ENCODE measurements around the gene GCNT1. TPM values are rescaled to one million over a fixed set of nuclear protein-coding genes. Genes with fewer than 3 reads are reported as not detected.
A peak's percentile ranks its signal among the peaks of the same experiment; 100 is the strongest.

The GCNT1 gene
- total and polyA plus RNA-seq, 2 of the 13 experiments (the other 11 are each of a cell fraction or from before 2014, with no cell fraction given): 0.55 to 1.7 TPM

DNA sequence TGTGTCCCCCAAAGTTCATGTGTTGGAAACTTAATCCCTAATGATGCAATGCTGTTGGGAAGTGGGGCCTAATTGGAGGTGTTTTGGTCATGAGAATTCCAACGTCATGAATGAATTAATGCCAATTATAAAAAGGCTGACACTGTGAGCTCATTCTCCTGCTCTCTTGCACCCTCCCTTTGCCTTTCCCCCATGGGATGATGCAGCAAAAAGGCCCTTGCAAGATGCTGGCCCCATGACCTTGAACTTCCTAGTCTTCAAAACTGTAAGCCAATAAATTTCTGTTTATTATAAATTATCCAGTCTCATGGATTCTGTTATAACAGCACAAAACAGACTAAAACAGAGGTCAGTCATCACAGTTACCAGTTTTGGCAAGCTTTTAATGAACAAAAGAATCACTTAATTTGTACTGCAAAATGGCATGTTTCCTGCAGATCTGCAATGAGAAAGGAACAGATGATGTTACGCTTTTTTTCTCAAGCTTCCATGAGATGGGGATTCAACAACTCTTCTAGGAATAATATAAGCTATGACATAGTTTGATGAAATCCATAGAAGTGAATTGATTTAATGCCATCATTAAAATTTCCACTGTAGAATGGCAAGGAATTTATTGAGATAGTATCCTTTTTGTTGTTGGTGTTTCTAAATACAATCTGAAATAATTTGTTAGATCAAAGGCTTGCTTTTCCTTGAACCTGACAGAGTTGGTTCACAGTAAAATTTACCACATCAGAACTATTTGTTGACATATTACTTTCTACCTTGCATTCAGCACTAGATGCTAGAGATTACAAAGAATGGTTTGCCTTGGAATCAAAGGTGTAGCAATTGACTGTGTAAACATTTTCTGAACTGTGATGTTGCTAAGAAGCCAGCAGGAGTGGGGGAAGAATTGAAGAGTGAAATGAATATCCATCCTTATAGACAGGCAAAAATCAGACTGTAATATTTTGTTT, 35.5 kb upstream of the GCNT1 start (continued):
- TF ChIP-seq, protein P1, sequence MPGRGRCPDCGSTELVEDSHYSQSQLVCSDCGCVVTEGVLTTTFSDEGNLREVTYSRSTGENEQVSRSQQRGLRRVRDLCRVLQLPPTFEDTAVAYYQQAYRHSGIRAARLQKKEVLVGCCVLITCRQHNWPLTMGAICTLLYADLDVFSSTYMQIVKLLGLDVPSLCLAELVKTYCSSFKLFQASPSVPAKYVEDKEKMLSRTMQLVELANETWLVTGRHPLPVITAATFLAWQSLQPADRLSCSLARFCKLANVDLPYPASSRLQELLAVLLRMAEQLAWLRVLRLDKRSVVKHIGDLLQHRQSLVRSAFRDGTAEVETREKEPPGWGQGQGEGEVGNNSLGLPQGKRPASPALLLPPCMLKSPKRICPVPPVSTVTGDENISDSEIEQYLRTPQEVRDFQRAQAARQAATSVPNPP (CRISPR knock-in tag; IDR thresholded peaks at IDR 0.05): no peak
- TF ChIP-seq ZNF615 (CRISPR knock-in tag; IDR thresholded peaks at IDR 0.05; ENCODE audit: borderline replicate concordance) (no peak), PHF8 (CRISPR knock-in tag; IDR thresholded peaks at IDR 0.05) (no peak), ARNTL (CRISPR knock-in tag; IDR thresholded peaks at IDR 0.05) (no peak), HDAC2 (CRISPR knock-in tag; IDR thresholded peaks at IDR 0.05) (peak; percentile 83), NFE2L2 (IDR thresholded peaks at IDR 0.05; ENCODE audit: low read length) (peak; percentile 45; the same call in 1 of the 2 replicates), HDAC1 (CRISPR knock-in tag; IDR thresholded peaks at IDR 0.05) (0 out of 2 replicates have a peak, but pooled peaks have one; percentile 28), REXO4 (CRISPR knock-in tag; IDR thresholded peaks at IDR 0.05; ENCODE audit: borderline replicate concordance) (no peak), KDM5A (IDR thresholded peaks at IDR 0.05; ENCODE audit: borderline replicate concordance, low read length) (no peak), ZFP82 (CRISPR knock-in tag; IDR thresholded peaks at IDR 0.05; ENCODE audit: borderline replicate concordance) (no peak), GABPA (IDR thresholded peaks at IDR 0.05; ENCODE audit: low read depth, low read length) (no peak), GABPA (CRISPR knock-in tag; IDR thresholded peaks at IDR 0.05; ENCODE audit: low read depth) (no peak), ZNF235 (CRISPR knock-in tag; IDR thresholded peaks at IDR 0.05; ENCODE audit: borderline replicate concordance) (no peak), SETDB1 (CRISPR knock-in tag; IDR thresholded peaks at IDR 0.05; ENCODE audit: borderline replicate concordance) (no peak), ZNF776 (CRISPR knock-in tag; IDR thresholded peaks at IDR 0.05) (no peak), ZNF619 (CRISPR knock-in tag; IDR thresholded peaks at IDR 0.05) (no peak), ZNF10 (CRISPR knock-in tag; IDR thresholded peaks at IDR 0.05; ENCODE audit: borderline replicate concordance, low read depth) (no peak)
- TF ChIP-seq, protein P2, sequence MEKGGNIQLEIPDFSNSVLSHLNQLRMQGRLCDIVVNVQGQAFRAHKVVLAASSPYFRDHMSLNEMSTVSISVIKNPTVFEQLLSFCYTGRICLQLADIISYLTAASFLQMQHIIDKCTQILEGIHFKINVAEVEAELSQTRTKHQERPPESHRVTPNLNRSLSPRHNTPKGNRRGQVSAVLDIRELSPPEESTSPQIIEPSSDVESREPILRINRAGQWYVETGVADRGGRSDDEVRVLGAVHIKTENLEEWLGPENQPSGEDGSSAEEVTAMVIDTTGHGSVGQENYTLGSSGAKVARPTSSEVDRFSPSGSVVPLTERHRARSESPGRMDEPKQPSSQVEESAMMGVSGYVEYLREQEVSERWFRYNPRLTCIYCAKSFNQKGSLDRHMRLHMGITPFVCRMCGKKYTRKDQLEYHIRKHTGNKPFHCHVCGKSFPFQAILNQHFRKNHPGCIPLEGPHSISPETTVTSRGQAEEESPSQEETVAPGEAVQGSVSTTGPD (CRISPR knock-in tag; IDR thresholded peaks at IDR 0.05): no peak
- TF ChIP-seq, protein P3, sequence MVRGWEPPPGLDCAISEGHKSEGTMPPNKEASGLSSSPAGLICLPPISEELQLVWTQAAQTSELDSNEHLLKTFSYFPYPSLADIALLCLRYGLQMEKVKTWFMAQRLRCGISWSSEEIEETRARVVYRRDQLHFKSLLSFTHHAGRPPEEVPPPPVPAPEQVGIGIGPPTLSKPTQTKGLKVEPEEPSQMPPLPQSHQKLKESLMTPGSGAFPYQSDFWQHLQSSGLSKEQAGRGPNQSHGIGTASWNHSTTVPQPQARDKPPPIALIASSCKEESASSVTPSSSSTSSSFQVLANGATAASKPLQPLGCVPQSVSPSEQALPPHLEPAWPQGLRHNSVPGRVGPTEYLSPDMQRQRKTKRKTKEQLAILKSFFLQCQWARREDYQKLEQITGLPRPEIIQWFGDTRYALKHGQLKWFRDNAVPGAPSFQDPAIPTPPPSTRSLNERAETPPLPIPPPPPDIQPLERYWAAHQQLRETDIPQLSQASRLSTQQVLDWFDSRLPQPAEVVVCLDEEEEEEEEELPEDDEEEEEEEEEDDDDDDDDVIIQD (CRISPR knock-in tag; IDR thresholded peaks at IDR 0.05; ENCODE audit: low read depth): peak; percentile 81
- TF ChIP-seq, protein P4, sequence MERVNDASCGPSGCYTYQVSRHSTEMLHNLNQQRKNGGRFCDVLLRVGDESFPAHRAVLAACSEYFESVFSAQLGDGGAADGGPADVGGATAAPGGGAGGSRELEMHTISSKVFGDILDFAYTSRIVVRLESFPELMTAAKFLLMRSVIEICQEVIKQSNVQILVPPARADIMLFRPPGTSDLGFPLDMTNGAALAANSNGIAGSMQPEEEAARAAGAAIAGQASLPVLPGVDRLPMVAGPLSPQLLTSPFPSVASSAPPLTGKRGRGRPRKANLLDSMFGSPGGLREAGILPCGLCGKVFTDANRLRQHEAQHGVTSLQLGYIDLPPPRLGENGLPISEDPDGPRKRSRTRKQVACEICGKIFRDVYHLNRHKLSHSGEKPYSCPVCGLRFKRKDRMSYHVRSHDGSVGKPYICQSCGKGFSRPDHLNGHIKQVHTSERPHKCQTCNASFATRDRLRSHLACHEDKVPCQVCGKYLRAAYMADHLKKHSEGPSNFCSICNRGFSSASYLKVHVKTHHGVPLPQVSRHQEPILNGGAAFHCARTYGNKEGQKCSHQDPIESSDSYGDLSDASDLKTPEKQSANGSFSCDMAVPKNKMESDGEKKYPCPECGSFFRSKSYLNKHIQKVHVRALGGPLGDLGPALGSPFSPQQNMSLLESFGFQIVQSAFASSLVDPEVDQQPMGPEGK (CRISPR knock-in tag; IDR thresholded peaks at IDR 0.05): peak; percentile 44
- TF ChIP-seq, protein P5, sequence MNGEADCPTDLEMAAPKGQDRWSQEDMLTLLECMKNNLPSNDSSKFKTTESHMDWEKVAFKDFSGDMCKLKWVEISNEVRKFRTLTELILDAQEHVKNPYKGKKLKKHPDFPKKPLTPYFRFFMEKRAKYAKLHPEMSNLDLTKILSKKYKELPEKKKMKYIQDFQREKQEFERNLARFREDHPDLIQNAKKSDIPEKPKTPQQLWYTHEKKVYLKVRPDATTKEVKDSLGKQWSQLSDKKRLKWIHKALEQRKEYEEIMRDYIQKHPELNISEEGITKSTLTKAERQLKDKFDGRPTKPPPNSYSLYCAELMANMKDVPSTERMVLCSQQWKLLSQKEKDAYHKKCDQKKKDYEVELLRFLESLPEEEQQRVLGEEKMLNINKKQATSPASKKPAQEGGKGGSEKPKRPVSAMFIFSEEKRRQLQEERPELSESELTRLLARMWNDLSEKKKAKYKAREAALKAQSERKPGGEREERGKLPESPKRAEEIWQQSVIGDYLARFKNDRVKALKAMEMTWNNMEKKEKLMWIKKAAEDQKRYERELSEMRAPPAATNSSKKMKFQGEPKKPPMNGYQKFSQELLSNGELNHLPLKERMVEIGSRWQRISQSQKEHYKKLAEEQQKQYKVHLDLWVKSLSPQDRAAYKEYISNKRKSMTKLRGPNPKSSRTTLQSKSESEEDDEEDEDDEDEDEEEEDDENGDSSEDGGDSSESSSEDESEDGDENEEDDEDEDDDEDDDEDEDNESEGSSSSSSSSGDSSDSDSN (CRISPR knock-in tag; IDR thresholded peaks at IDR 0.05): no peak
